Eye (tissue), 1 donor: ENCODE results near the gene SLX1A.
"Not testable (repeated sequence)": the region's sequence is repeated elsewhere in the genome, so short reads cannot be mapped to it uniquely, and the experiment has no call there.

ENCODE experiments used
- DNase-seq: peaks from one replicate; pipeline ENCODE4 v3.0.0-alpha.2; 2015

The SLX1A gene

DNA sequence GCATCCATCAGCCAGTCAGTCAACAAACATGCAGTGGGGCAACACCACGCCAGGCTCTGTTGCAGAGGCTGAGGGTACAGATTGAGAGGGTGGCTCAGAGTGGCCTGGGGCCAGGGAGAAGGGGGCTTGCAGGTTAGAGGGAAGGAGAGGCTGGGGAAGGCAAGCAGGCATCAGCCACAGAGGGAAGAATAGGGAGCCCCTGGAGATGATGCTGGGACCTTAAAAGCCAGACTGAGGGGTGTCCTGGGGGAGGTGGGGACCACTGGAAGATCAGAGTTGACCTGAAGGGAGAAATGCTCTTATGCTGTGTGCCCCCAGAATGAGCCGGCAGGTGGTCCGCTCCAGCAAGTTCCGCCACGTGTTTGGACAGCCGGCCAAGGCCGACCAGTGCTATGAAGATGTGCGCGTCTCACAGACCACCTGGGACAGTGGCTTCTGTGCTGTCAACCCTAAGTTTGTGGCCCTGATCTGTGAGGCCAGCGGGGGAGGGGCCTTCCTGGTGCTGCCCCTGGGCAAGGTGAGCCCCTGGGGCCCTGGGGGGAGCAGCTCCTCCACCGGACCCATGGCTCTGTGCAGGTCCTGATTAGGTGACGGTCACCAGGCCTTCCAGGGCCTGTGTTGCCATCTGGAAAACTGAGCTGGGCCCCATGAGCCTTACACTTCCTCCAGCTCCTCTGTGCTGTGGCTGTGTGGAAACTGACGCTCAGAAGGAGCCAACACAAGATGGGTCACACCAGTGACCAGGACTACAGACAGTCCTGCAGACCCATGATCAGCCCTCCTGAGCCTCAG, 8.6 kb upstream of the SLX1A start:
- DNase-seq, result no peak

GRCh38 chr16:30185683-30186421, 7.8 kb upstream of the SLX1A start:
- DNase-seq, result no peak

- DNase-seq, result no peak
Observed at GRCh38 chr16:30186444-30186781, 7.3 kb upstream of the SLX1A start.

DNA sequence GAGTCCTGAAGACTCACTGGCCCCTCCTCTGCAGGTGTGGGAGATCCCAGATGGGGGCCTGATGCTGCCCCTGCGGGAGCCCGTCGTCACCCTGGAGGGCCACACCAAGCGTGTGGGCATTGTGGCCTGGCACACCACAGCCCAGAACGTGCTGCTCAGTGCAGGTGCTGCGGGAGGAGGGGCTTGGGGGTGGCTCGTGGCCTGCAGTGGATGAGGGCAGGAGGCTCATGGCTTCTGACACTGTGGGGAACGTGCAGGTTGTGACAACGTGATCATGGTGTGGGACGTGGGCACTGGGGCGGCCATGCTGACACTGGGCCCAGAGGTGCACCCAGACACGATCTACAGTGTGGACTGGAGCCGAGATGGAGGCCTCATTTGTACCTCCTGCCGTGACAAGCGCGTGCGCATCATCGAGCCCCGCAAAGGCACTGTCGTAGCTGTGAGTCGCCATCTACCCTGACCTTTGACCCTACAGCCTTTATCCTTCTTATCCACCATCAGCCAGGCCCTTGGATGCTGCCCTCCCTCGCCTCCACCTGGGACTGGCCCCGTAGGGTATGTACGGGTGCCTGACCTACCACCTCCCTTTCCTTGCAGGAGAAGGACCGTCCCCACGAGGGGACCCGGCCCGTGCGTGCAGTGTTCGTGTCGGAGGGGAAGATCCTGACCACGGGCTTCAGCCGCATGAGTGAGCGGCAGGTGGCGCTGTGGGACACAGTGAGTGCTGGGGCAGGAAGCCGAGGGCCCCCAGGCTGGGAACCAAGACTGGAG, 6.7 kb upstream of the SLX1A start:
- DNase-seq, result peak; percentile 44

DNA sequence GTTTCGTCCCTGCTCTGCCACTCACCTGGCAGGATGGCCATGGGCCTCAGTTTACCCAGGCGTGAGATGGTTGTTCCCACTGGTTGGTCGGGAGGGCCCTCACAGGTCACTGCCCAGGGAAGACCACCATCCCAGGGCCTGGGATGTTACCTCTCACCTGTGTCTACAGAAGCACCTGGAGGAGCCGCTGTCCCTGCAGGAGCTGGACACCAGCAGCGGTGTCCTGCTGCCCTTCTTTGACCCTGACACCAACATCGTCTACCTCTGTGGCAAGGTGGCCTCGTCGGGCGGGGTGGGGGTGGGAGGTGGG, 6.2 kb upstream of the SLX1A start:
- no peak for DNase-seq

GRCh38 chr16:30187971-30188561, 5.6 kb upstream of the SLX1A start:
- DNase-seq, result no peak

DNA sequence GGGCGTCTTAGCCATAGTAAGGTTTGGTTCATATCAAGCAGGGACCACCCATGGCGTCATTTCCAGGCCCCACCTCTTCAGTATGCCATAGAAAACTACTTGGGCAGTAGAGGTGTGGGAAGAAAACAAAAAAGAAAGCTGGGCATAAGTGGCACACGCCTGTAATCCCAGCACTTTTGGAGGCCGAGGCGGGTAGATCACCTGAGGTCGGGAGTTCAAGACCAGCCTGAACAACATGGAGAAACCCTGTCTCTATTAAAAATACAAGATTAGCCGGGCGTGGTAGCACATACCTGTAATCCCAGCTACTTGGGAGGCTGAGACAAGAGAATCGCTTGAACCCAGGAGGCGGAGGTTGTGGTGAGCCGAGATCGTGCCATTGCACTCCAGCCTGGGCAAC, 2.5 kb upstream of the SLX1A start:
- not testable (repeated sequence) for DNase-seq

DNA sequence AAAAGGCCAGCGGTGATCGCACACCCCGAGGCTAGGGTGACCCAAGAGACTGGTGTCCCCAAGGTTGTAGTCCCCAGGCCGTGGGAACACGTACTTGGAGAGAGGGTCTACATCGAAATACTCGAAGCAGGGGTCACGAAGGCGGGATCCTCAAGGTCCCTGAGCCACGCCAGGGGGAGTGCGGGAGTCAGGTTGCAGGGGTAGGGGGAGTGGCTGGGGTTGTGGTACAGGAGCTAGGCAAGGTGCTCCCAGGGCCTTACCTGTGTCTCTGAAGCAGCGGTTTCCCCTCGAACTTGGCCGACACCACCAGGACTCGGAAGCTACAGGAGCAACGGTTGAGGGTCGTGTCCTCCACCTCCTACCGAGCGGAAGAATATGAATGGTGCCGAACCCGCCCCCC, 577 bp upstream of the SLX1A start:
- not testable (repeated sequence) for DNase-seq

GRCh38 chr16:30194172-30194925, 674 bp downstream of the SLX1A start:
- DNase-seq, result not testable (repeated sequence)

DNA sequence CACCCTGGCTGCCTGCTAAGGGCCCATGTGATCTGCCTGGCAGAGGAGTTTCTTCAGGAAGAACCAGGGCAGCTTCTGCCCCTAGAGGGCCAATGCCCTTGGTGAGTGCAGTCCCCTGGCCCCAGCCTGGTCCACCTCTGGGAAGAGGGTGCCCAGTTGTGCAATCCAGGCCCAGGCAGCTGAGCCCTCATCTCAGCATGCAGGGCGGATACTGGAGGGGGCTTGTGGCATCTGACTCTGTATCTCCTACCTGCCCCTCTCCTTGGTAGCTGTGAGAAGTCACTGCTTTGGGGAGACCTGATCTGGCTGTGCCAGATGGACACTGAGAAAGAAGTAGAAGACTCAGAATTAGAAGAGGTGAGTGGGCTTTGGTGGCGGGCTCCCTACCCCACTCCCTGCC, 3.3 kb downstream of the SLX1A start:
- not testable (repeated sequence) for DNase-seq

DNA sequence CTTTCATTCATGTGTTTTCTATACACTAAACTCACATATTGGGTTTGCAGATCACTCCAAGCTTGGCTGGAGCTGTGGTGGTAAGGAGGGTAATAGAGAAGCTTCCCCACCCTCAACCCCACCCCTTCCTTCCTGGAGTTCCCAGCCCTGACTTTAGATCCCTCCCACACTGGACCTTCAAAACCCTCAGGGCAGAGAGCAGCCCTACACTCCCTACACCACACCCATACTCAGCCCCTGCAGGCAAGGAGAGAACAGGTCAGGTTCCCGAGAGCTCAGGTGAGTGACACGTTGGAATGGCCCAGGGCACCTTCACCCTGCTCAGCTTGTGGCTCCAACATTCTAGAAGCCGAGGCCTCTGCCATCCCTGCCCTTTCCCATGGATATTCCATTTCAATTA, 5.4 kb downstream of the SLX1A start, which contains the start of gene SULT1A3:
Gene SULT1A3, plus strand, starts transcription at position 207 of the 400 bp plus-strand sequence. CDS start 1,474 bp downstream, outside the sequence.
- not testable (repeated sequence) for DNase-seq

DNA sequence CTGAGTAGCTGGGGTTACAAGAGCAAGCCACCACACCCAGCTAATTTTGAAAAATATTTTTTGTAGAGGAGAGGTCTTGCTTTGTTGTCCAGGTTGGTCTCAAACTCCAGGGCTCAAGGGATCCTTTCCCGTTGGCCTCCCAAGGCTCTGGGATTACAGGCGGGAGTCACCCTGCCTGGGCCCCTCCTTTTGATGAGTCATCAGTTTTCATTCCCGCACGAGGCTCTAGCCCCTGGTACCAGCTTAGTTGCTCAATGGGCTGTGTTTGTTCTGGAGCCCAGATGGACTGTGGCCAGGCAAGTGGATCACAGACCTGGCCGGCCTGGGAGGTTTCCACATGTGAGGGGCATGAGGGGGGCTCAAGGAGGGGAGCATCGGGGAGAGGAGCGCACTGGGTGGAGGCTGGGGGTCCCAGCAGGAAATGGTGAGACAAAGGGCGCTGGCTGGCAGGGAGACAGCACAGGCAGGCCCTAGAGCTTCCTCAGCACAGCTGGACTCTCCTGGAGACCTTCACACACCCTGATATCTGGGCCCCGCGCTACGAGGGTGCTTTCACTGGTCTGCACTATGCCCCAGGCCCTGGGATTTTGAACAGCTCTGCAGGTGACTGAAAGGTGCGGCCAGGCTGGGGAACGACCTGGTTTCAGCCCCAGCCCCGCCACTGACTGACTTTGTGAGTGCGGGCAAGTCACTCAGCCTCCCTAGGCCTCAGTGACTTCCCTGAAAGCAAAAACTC, 6.1 kb downstream of the SLX1A start:
- DNase-seq, result not testable (repeated sequence)

DNA sequence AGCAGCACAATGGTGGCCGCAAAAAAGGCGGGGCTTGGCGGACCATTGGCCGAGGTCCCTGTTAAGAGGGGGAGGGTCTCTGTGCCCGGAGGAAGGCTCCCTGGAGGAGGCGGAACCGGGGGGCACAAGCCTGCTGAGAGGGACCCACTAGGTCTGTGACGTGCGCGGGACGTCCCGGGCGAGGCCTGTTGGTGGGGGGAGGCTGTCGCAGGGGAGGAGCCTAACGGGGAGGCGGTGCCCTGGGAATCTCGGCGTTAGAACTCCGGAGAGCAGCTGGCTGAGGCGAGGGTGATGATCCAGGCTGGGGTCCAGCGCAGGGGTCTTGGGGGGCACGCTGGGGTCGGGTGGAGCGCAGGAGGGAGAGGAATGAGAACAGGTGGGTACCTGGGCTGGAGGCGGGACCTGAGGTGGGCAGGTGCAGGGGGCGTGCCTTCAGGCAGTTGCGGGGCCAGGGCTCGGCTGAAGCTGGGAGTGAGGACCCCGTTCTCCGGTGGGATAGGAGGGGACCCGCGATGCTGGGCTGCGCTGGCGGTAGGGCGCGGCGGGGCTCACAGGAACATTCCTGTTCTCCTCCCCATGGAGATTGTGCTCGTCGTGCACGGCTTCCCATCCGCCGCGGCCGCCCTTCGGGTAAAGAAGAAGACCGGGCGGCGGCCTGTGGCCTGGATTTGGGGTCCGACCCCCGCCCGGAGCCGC, 12.0 kb downstream of the SLX1A start:
- not testable (repeated sequence) for DNase-seq

- DNase-seq, result not testable (repeated sequence)
Observed at GRCh38 chr16:30206252-30206651, 12.6 kb downstream of the SLX1A start.

- not testable (repeated sequence) for DNase-seq
Observed at GRCh38 chr16:30207063-30207704, 13.5 kb downstream of the SLX1A start.

DNA sequence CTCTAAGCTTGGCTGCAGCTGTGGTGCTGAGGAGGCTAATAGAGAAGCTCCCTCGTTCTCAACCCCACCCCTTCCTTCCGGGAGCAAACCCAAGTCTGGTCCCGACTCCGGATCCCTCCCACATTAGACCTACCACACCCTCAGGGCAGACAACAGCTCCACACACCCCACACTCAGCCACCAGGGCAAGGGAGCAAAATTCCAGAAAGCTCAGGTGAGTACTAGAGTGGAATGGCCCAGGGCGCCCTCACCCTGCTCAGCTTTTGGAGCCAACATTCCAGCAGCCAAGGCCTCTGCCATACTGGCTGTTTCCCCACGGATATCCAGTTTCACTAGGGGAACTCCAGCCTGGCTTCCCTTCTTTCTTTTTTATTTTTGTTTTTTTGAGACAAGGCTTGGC, 15.4 kb downstream of the SLX1A start:
- not testable (repeated sequence) for DNase-seq

- DNase-seq, result not testable (repeated sequence)
Observed at GRCh38 chr16:30211414-30211813, 17.7 kb downstream of the SLX1A start.

GRCh38 chr16:30217082-30217481, 23.4 kb downstream of the SLX1A start:
- DNase-seq, result not testable (repeated sequence)
